H1 (cell line): ENCODE results near the gene TIMD4. TPM values are rescaled to one million over a fixed set of nuclear protein-coding genes. Genes with fewer than 3 reads are reported as not detected.

Experiments used
- CTCF ChIA-PET: fragments of 300-600 bp; sonication (Branson Sonifier 250); formaldehyde crosslinking; loops from one replicate; lab custom pipeline; 2021; ENCODE audit not compliant: partially characterized antibody; lab: Charles Lee
- POLR2A ChIA-PET: fragments of 300-600 bp; sonication (Branson Sonifier 250); formaldehyde crosslinking; loops from one replicate; lab custom pipeline; 2021; ENCODE audit warnings: inconsistent platforms; ENCODE audit not compliant: partially characterized antibody; lab: Charles Lee
- DNase-seq, 2 experiments: peaks; one replicate each; pipeline versions ENCODE4 v3.0.0 to v3.0.0-alpha.2; 2010 to 2022; ENCODE audit warnings: low spot score in 2 of 2, low read depth in 1 of 2, mixed read lengths in 1 of 2
- FAIRE-seq: peaks from 2 replicates; lab custom pipeline; 2011; peaks lifted over from hg19 to GRCh38; lab: Jason Lieb, UNC
- H2AFZ ChIP-seq: 2 replicates; pipeline ENCODE4 v1.8.1; 2012; ENCODE audit warnings: low read length, inconsistent platforms
- H2AK5ac ChIP-seq: 2 replicates; pipeline ENCODE4 v1.6.1; 2013; ENCODE audit warnings: low read depth, low read length
- H2BK120ac ChIP-seq: replicated peaks from 2 replicates; pipeline ENCODE3; 2013; ENCODE audit warnings: low read depth, low read length, inconsistent platforms
- H2BK12ac ChIP-seq: 2 replicates; pipeline ENCODE4 v1.6.1; 2013; ENCODE audit warnings: low read depth, low read length
- H2BK15ac ChIP-seq: 2 replicates; pipeline ENCODE4 v1.6.1; 2013; ENCODE audit warnings: low read length
- H2BK20ac ChIP-seq: 2 replicates; pipeline ENCODE4 v1.6.1; 2013; ENCODE audit warnings: low read length
- H2BK5ac ChIP-seq: 2 replicates; pipeline ENCODE4 v1.6.1; 2013; ENCODE audit warnings: low read depth, low read length
- H3K14ac ChIP-seq: 2 replicates; pipeline ENCODE4 v1.6.1; 2013; ENCODE audit warnings: inconsistent platforms; ENCODE audit not compliant: insufficient read length
- H3K18ac ChIP-seq: 2 replicates; pipeline ENCODE4 v1.6.1; 2013; ENCODE audit warnings: low read length; ENCODE audit errors: extremely low read depth
- H3K23ac ChIP-seq: 2 replicates; pipeline ENCODE4 v1.6.1; 2013; ENCODE audit warnings: inconsistent platforms; ENCODE audit not compliant: insufficient read length
- H3K23me2 ChIP-seq: 2 replicates; pipeline ENCODE4 v1.6.1; 2013; ENCODE audit warnings: low read depth, low read length
- H3K27ac ChIP-seq: 2 replicates; pipeline ENCODE4 v1.6.1; 2011; ENCODE audit warnings: low read depth, low read length, inconsistent platforms
- H3K27me3 ChIP-seq, 4 experiments: replicated peaks in 1 of 4; 1 replicate in 1 of 4; 2 replicates in 3 of 4; pipeline versions ENCODE4 v1.6.1 to v1.8.1; 2011 to 2013; ENCODE audit warnings: low read length in 3 of 4, mild to moderate bottlenecking in 3 of 4, inconsistent platforms in 2 of 4, mixed read lengths in 2 of 4, moderate library complexity in 1 of 4; ENCODE audit not compliant: control insufficient read depth in 3 of 4, insufficient read depth in 3 of 4; ENCODE audit errors: extremely low read depth in 1 of 4
- H3K36me3 ChIP-seq, 4 experiments: 2 replicates each; pipeline versions ENCODE4 v1.6.1 to v1.8.1; 2011 to 2013; ENCODE audit warnings: mild to moderate bottlenecking in 4 of 4, low read length in 3 of 4, moderate library complexity in 2 of 4, control low read depth in 1 of 4, inconsistent platforms in 1 of 4; ENCODE audit not compliant: insufficient read depth in 4 of 4, control insufficient read depth in 2 of 4
- H3K4ac ChIP-seq: replicated peaks from 2 replicates; pipeline ENCODE3; 2013; ENCODE audit warnings: low read length, low read depth, mixed read lengths, inconsistent platforms; ENCODE audit not compliant: insufficient read length
- H3K4me1 ChIP-seq, 4 experiments: replicated peaks in 1 of 4; 1 replicate in 1 of 4; 2 replicates in 3 of 4; pipeline versions ENCODE4 v1.6.1 to v1.8.1; 2011 to 2013; ENCODE audit warnings: low read length in 3 of 4, inconsistent platforms in 2 of 4, mixed read lengths in 1 of 4; ENCODE audit not compliant: insufficient read depth in 4 of 4, control insufficient read depth in 3 of 4
- H3K4me2 ChIP-seq, 2 experiments: 2 replicates each; pipeline versions ENCODE4 v1.6.1 to v1.8.1; 2011 to 2013; ENCODE audit warnings: low read depth in 2 of 2, low read length in 2 of 2, control low read depth in 1 of 2, inconsistent platforms in 1 of 2, mild to moderate bottlenecking in 1 of 2; ENCODE audit not compliant: insufficient read depth in 1 of 2
- H3K4me3 ChIP-seq, 4 experiments: fragments of 200-600, 300-600 bp in 1 of 4; sonication (generic), shearing (Covaris generic), sonication (Bioruptor Twin) in 1 of 4; 2 replicates each; pipeline versions ENCODE4 v1.5.1 to v1.8.1; 2011 to 2016; ENCODE audit warnings: low read length in 4 of 4, low read depth in 3 of 4, control low read depth in 2 of 4, inconsistent platforms in 2 of 4, mild to moderate bottlenecking in 2 of 4, mixed read lengths in 1 of 4, moderate library complexity in 1 of 4; ENCODE audit not compliant: insufficient read depth in 2 of 4; ENCODE audit errors: extremely low read depth in 1 of 4
- H3K56ac ChIP-seq: replicated peaks from 2 replicates; pipeline ENCODE3; 2013; ENCODE audit warnings: low read depth, mild to moderate bottlenecking, mixed read lengths, low read length, inconsistent platforms; ENCODE audit not compliant: insufficient read length
- H3K79me1 ChIP-seq: 2 replicates; pipeline ENCODE4 v1.6.1; 2013; ENCODE audit warnings: low read depth, low read length, control low read depth
- H3K79me2 ChIP-seq, 2 experiments: 2 replicates each; pipeline versions ENCODE4 v1.6.1 to v1.8.1; 2012 to 2013; ENCODE audit warnings: low read length in 2 of 2, mild to moderate bottlenecking in 2 of 2, inconsistent platforms in 1 of 2; ENCODE audit not compliant: insufficient read depth in 2 of 2, control insufficient read depth in 1 of 2
- H3K9ac ChIP-seq, 4 experiments: replicated peaks in 1 of 4; 1 replicate in 1 of 4; 2 replicates in 3 of 4; pipeline versions ENCODE4 v1.6.1 to v1.8.1; 2011 to 2013; ENCODE audit warnings: low read depth in 3 of 4, low read length in 3 of 4, control low read depth in 2 of 4, mild to moderate bottlenecking in 2 of 4, moderate library complexity in 2 of 4, inconsistent platforms in 1 of 4; ENCODE audit errors: extremely low read depth in 1 of 4
- H3K9me3 ChIP-seq, 2 experiments: 2 replicates each; pipeline versions ENCODE4 v1.6.1 to v1.8.1; 2012 to 2013; ENCODE audit warnings: mild to moderate bottlenecking in 2 of 2, moderate library complexity in 2 of 2, control low read depth in 1 of 2, inconsistent platforms in 1 of 2, low read depth in 1 of 2, low read length in 1 of 2, mixed read lengths in 1 of 2; ENCODE audit not compliant: insufficient read depth in 2 of 2
- H4K20me1 ChIP-seq, 2 experiments: replicated peaks in 1 of 2; 2 replicates each; pipeline versions ENCODE3 to v1.8.1; 2011 to 2013; ENCODE audit warnings: inconsistent platforms in 2 of 2, low read length in 2 of 2, mild to moderate bottlenecking in 1 of 2; ENCODE audit not compliant: insufficient read depth in 2 of 2, control insufficient read depth in 1 of 2
- H4K5ac ChIP-seq: 2 replicates; pipeline ENCODE4 v1.6.1; 2013; ENCODE audit warnings: low read length, low read depth, mixed read lengths, inconsistent platforms; ENCODE audit not compliant: insufficient read length
- H4K8ac ChIP-seq: 2 replicates; pipeline ENCODE4 v1.8.0; 2013; ENCODE audit warnings: mild to moderate bottlenecking, moderate library complexity, low read length, inconsistent platforms; ENCODE audit not compliant: insufficient read depth; ENCODE audit errors: extremely low read depth
- H4K91ac ChIP-seq: replicated peaks from 2 replicates; pipeline ENCODE3; 2013; ENCODE audit warnings: low read length, mixed read lengths, inconsistent platforms; ENCODE audit not compliant: insufficient read length
- KDM1A ChIP-seq: fragments of 200-600, 300-600 bp; sonication (generic); IDR thresholded peaks from 2 replicates; pipeline ENCODE4 v1.7.1; 2016; ENCODE audit warnings: mild to moderate bottlenecking, low read length, borderline replicate concordance
- PHF8 ChIP-seq: fragments of 200-600 bp; sonication (generic); conservative IDR thresholded peaks from 2 replicates; pipeline ENCODE4 v1.7.1; 2012; ENCODE audit warnings: low read depth, mild to moderate bottlenecking, inconsistent platforms, low read length, moderate library complexity
- RAD21 ChIP-seq, 2 experiments: IDR thresholded peaks in 1 of 2; conservative IDR thresholded peaks in 1 of 2; 2 replicates each; pipeline ENCODE4 v1.6.1; 2011; ENCODE audit warnings: low read depth in 2 of 2, low read length in 2 of 2, improper control_type of control experiment in 1 of 2, inconsistent platforms in 1 of 2, mild to moderate bottlenecking in 1 of 2, moderate library complexity in 1 of 2
- SP2 ChIP-seq: IDR thresholded peaks from 2 replicates; pipeline ENCODE4 v1.6.1; 2012; ENCODE audit warnings: mild to moderate bottlenecking, low read length, inconsistent platforms
- TAF7 ChIP-seq: optimal IDR thresholded peaks from 2 replicates; pipeline ENCODE3; 2011; ENCODE audit warnings: low read depth, mild to moderate bottlenecking, inconsistent platforms, low read length, moderate library complexity, borderline replicate concordance
- WGBS, 2 experiments: shearing (Covaris generic) in 1 of 2; methylation state at CpG; one replicate each; pipeline versions ENCODE4 v1.1.6 to v1.1.7; 2013 to 2015; ENCODE audit warnings: low lambda C conversion rate in 2 of 2, mixed read lengths in 2 of 2, inconsistent platforms in 1 of 2, low coverage in 1 of 2, missing lambda C conversion rate in 1 of 2; ENCODE audit not compliant: insufficient replicate concordance in 2 of 2, insufficient coverage in 1 of 2, insufficient read length in 1 of 2; ENCODE audit errors: extremely low coverage in 1 of 2, missing lambda C conversion rate in 1 of 2; 5-methylcytosine and 5-hydroxymethylcytosine counted together
- polyA plus RNA-seq, 7 experiments: library from polyadenylated mRNA; depleted of rRNA in 3 of 7; stranded (reverse) in 5 of 7; unstranded in 2 of 7; fragments of >200 nt in 5 of 7; fragments of 200-250 nt in 2 of 7; gene quantifications; 1 replicate in 5 of 7; 2 replicates in 1 of 7; 4 replicates in 1 of 7; pipeline versions ENCODE4 v1.2.1 to v1.2.3, GENCODE V29; 2011 to 2013; ENCODE audit warnings: missing spikeins in 2 of 7, mixed read lengths in 2 of 7
- total RNA-seq: library from RNA; stranded (reverse); fragmentation: NEBNext Ultra II Directional; extraction: Animal tissue kit (Norgen Biotek cat#: 25700); gene quantifications from 2 replicates; pipeline ENCODE4 v1.2.1, GENCODE V29; 2021
- TF ChIP-seq, protein P1 (sequence below), 3 experiments: IDR thresholded peaks; 1 replicate in 2 of 3; 2 replicates in 1 of 3; pipeline versions ENCODE4 v1.5.1 to v1.6.1; 2011; ENCODE audit warnings: low read length in 3 of 3, mild to moderate bottlenecking in 3 of 3, inconsistent platforms in 2 of 3, low read depth in 1 of 3, moderate library complexity in 1 of 3; ENCODE audit not compliant: insufficient read depth in 1 of 3; ENCODE audit errors: control extremely low read depth in 1 of 3

The TIMD4 gene
- total and polyA plus RNA-seq, 2 of the 8 experiments (the other 6 are each of a cell fraction or from before 2014, with no cell fraction given), result not detected

DNA sequence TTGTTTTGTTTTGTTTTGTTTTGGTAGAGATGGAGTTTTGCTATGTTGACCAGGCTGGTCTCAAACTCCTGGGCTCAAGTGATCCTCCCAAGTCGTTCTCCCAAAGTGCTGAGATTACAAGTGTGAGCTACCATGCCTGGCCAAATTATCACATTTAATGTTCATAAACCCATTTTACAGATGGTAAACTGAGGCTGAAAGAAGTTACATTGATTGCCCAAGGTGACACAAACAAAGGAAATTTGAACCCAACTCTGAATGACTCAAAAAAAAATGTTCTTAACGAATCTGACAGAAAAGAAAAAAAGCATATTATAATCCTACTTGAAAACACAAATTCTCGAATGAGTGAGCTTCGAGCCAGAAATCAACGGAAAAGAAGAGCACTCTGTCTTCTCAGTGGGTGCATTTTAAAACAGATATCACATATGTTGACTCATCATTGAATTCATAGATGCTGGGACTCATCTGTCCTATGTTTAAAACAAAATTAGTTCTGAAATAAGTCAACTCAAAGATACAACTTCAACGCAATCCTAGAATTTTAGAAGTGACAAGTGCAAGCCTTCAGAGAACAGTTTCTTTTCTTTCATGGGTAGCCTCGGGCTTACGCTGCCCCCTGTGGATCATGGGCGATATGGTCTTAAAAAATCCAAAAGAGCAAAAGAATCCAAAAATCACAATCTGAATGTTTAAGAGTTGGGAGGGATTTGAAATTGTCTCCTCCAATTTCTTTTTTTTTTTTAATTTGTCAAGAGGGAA lies 28.4 kb downstream of the TIMD4 start:
- no peak overlapping the region for H3K27ac ChIP-seq

More for the DNA sequence above, 28.4 kb downstream of the TIMD4 start:
- peak overlapping the region; percentile 29; the same call in 1 of the 2 replicates for H2BK20ac ChIP-seq
- CTCF ChIA-PET, result interaction anchor here (0.6 to 3.0 kb wide), 21 partner anchors 11 to 991 kb away, joined by 3 to 23 read pairs (median 3); no protein-coding TSS in a partner anchor
- no peak overlapping the region for H2BK12ac ChIP-seq
- TF ChIP-seq SP2, result no peak
- no peak for TF ChIP-seq PHF8
- TF ChIP-seq RAD21 (IDR thresholded peaks at IDR 0.05 in 1 of 2, conservative IDR thresholded peaks at IDR 0.05 in 1 of 2; ENCODE audit: low read depth in 2 of 2, low read length in 2 of 2), result peak; percentile 77 to 84
- peak; percentile 72; the same call in 1 of the 2 replicates for TF ChIP-seq KDM1A
- TF ChIP-seq, protein P1, sequence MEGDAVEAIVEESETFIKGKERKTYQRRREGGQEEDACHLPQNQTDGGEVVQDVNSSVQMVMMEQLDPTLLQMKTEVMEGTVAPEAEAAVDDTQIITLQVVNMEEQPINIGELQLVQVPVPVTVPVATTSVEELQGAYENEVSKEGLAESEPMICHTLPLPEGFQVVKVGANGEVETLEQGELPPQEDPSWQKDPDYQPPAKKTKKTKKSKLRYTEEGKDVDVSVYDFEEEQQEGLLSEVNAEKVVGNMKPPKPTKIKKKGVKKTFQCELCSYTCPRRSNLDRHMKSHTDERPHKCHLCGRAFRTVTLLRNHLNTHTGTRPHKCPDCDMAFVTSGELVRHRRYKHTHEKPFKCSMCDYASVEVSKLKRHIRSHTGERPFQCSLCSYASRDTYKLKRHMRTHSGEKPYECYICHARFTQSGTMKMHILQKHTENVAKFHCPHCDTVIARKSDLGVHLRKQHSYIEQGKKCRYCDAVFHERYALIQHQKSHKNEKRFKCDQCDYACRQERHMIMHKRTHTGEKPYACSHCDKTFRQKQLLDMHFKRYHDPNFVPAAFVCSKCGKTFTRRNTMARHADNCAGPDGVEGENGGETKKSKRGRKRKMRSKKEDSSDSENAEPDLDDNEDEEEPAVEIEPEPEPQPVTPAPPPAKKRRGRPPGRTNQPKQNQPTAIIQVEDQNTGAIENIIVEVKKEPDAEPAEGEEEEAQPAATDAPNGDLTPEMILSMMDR (IDR thresholded peaks at IDR 0.05; ENCODE audit: control extremely low read depth in 1 of 3, insufficient read depth in 1 of 3, low read depth in 1 of 3, low read length in 3 of 3), result peak; percentile 32 to 68 (median 57)
- TF ChIP-seq TAF7, result no peak
- no peak overlapping the region for H3K14ac ChIP-seq
- no peak overlapping the region for H3K18ac ChIP-seq
- no peak overlapping the region for H2BK15ac ChIP-seq
- no peaks in the 10 kb centered on the region for H4K20me1 ChIP-seq
- no peak overlapping the region for H3K56ac ChIP-seq
- no peak overlapping the region for H4K91ac ChIP-seq
- H3K27me3 ChIP-seq, result no peaks in the 10 kb centered on the region
- no peaks in the 10 kb centered on the region for H3K23me2 ChIP-seq
- H3K4me3 ChIP-seq, result no peak overlapping the region
- FAIRE-seq (peak; percentile 80), DNase-seq (peak in 1 of 2 experiments; percentile 54)
- H3K4ac ChIP-seq, result no peak overlapping the region
- no peaks in the 10 kb centered on the region for H3K79me2 ChIP-seq
- H3K4me2 ChIP-seq, result no peak overlapping the region
- POLR2A ChIA-PET, result interaction anchor here (0.9 kb wide), 1 partner anchor 41 kb away, joined by 3 read pairs; no protein-coding TSS in a partner anchor
- H3K36me3 ChIP-seq, result peaks cover 0 to 2% (median 0%) of the 10 kb centered on the region in 4 experiments; a peak in 1 of 8 replicates
- H4K5ac ChIP-seq, result no peak overlapping the region
- no peak overlapping the region for H3K9ac ChIP-seq
- H2BK120ac ChIP-seq, result no peak overlapping the region
- peaks cover 3 to 5% of the 10 kb centered on the region in 2 experiments; a peak in 3 of 4 replicates for H3K9me3 ChIP-seq
- no peaks in the 10 kb centered on the region for H3K4me1 ChIP-seq
- no peak overlapping the region for H3K23ac ChIP-seq
- no peaks in the 10 kb centered on the region for H3K79me1 ChIP-seq
- no peak overlapping the region; the same call in 1 of the 2 replicates for H2AFZ ChIP-seq
- no peak overlapping the region for H2AK5ac ChIP-seq
- 65% methylated on average over 9 of the region's 9 CpGs; no CpG with 5 or more reads in 1 of the 2 experiments for WGBS, 2 experiments
- H4K8ac ChIP-seq, result no peak overlapping the region
- no peak overlapping the region for H2BK5ac ChIP-seq
